H9 (cell line): ENCODE measurements around the gene NHLRC4. TPM values are rescaled to one million over a fixed set of nuclear protein-coding genes. Genes with fewer than 3 reads are reported as not detected.

Source experiments
- DNase-seq: peaks from one replicate; pipeline ENCODE4 v3.0.0-alpha.2; 2017
- H2AFZ ChIP-seq: one replicate; pipeline ENCODE4 v1.6.1; 2013; ENCODE audit warnings: mild to moderate bottlenecking, low read length, control low read depth, moderate library complexity
- H2AK5ac ChIP-seq: 2 replicates; pipeline ENCODE4 v1.6.1; 2013; ENCODE audit warnings: low read length, control low read depth, mixed read lengths; ENCODE audit not compliant: insufficient read length
- H2BK120ac ChIP-seq: one replicate; pipeline ENCODE4 v1.6.1; 2013; ENCODE audit warnings: low read depth, mild to moderate bottlenecking, low read length, control low read depth, inconsistent platforms; ENCODE audit not compliant: poor library complexity, severe bottlenecking
- H2BK12ac ChIP-seq: 2 replicates; pipeline ENCODE4 v1.6.1; 2013; ENCODE audit warnings: low read length, control low read depth, mixed read lengths, low read depth; ENCODE audit not compliant: insufficient read length
- H2BK15ac ChIP-seq: 2 replicates; pipeline ENCODE4 v1.6.1; 2013; ENCODE audit warnings: low read depth, low read length, control low read depth
- H2BK20ac ChIP-seq: one replicate; pipeline ENCODE4 v1.6.1; 2013; ENCODE audit warnings: low read depth, mild to moderate bottlenecking, low read length, control low read depth, inconsistent platforms; ENCODE audit not compliant: poor library complexity, severe bottlenecking
- H2BK5ac ChIP-seq: 2 replicates; pipeline ENCODE4 v1.6.1; 2013; ENCODE audit warnings: low read length, control low read depth, mixed read lengths; ENCODE audit not compliant: insufficient read length
- H3K14ac ChIP-seq: 2 replicates; pipeline ENCODE4 v1.6.1; 2013; ENCODE audit warnings: low read length, control low read depth; ENCODE audit not compliant: insufficient read depth
- H3K18ac ChIP-seq: 2 replicates; pipeline ENCODE4 v1.6.1; 2013; ENCODE audit warnings: low read depth, mild to moderate bottlenecking, mixed read lengths, low read length, control low read depth; ENCODE audit not compliant: insufficient read length
- H3K23ac ChIP-seq: 2 replicates; pipeline ENCODE4 v1.6.1; 2013; ENCODE audit warnings: low read length, control low read depth, mixed read lengths, low read depth; ENCODE audit not compliant: insufficient read length
- H3K23me2 ChIP-seq: 2 replicates; pipeline ENCODE4 v1.6.1; 2013; ENCODE audit warnings: low read depth, mild to moderate bottlenecking, mixed read lengths, low read length, control low read depth; ENCODE audit not compliant: insufficient read length, poor library complexity, severe bottlenecking
- H3K27ac ChIP-seq: 2 replicates; pipeline ENCODE4 v1.5.1; 2013; ENCODE audit warnings: low read length, control low read depth, mixed read lengths, low read depth; ENCODE audit not compliant: insufficient read length
- H3K27me3 ChIP-seq: 2 replicates; pipeline ENCODE4 v1.6.1; 2013; ENCODE audit warnings: low read length, control low read depth, inconsistent platforms; ENCODE audit not compliant: insufficient read depth
- H3K4ac ChIP-seq: 2 replicates; pipeline ENCODE4 v1.6.1; 2013; ENCODE audit warnings: low read depth, mild to moderate bottlenecking, control low read depth, inconsistent platforms, low read length, moderate library complexity
- H3K4me1 ChIP-seq: 2 replicates; pipeline ENCODE4 v1.6.1; 2013; ENCODE audit warnings: low read length, control low read depth, inconsistent platforms; ENCODE audit not compliant: insufficient read depth
- H3K4me2 ChIP-seq: 2 replicates; pipeline ENCODE4 v1.6.1; 2013; ENCODE audit warnings: low read length, control low read depth, mixed read lengths; ENCODE audit not compliant: insufficient read length, insufficient read depth
- H3K56ac ChIP-seq: 2 replicates; pipeline ENCODE4 v1.6.1; 2013; ENCODE audit warnings: low read depth, mild to moderate bottlenecking, mixed read lengths, low read length, control low read depth; ENCODE audit not compliant: insufficient read length
- H3K79me1 ChIP-seq: 2 replicates; pipeline ENCODE4 v1.6.1; 2013; ENCODE audit warnings: low read depth, mild to moderate bottlenecking, moderate library complexity, low read length, control low read depth, inconsistent platforms; ENCODE audit not compliant: insufficient read depth, poor library complexity, severe bottlenecking
- H3K79me2 ChIP-seq: 2 replicates; pipeline ENCODE4 v1.6.1; 2013; ENCODE audit warnings: low read length, control low read depth, inconsistent platforms; ENCODE audit not compliant: insufficient read depth
- H3K9ac ChIP-seq: 2 replicates; pipeline ENCODE4 v1.6.1; 2013; ENCODE audit warnings: low read length, control low read depth, mixed read lengths; ENCODE audit not compliant: insufficient read length; ENCODE audit errors: extremely low read depth
- H3K9me3 ChIP-seq: one replicate; pipeline ENCODE4 v1.6.1; 2013; ENCODE audit warnings: low read depth, low read length, inconsistent platforms; ENCODE audit not compliant: control insufficient read depth
- H3T11ph ChIP-seq: one replicate; pipeline ENCODE4 v1.6.1; 2013; ENCODE audit warnings: mild to moderate bottlenecking, low read length, control low read depth, inconsistent platforms
- H4K20me1 ChIP-seq: one replicate; pipeline ENCODE4 v1.6.1; 2013; ENCODE audit not compliant: control insufficient read depth, insufficient read length, insufficient read depth
- H4K5ac ChIP-seq: 2 replicates; pipeline ENCODE4 v1.6.1; 2013; ENCODE audit warnings: low read depth, mild to moderate bottlenecking, mixed read lengths, low read length, control low read depth; ENCODE audit not compliant: insufficient read length
- H4K8ac ChIP-seq: replicated peaks from 2 replicates; pipeline ENCODE4 v1.6.1; 2013; ENCODE audit warnings: low read length, control low read depth, mixed read lengths, low read depth; ENCODE audit not compliant: insufficient read length
- H4K91ac ChIP-seq: 2 replicates; pipeline ENCODE4 v1.6.1; 2013; ENCODE audit warnings: low read depth, mild to moderate bottlenecking, moderate library complexity, mixed read lengths, low read length, control low read depth; ENCODE audit not compliant: insufficient read length
- H3K27ac Mint-ChIP-seq, 3 experiments: 2 replicates in 2 of 3; 3 replicates in 1 of 3; pipeline ENCODE4 v1.8.0; 2020 to 2021; ENCODE audit warnings: mixed read lengths in 3 of 3, mild to moderate bottlenecking in 1 of 3, moderate library complexity in 1 of 3
- H3K27me3 Mint-ChIP-seq: 2 replicates; pipeline ENCODE4 v1.8.0; 2021; ENCODE audit warnings: low read depth, mild to moderate bottlenecking, moderate library complexity, mixed read lengths
- H3K36me3 Mint-ChIP-seq, 3 experiments: 2 replicates in 2 of 3; 3 replicates in 1 of 3; pipeline ENCODE4 v1.8.0; 2020 to 2021; ENCODE audit warnings: low read depth in 3 of 3, mixed read lengths in 3 of 3; ENCODE audit not compliant: insufficient read depth in 1 of 3
- H3K4me1 Mint-ChIP-seq, 2 experiments: 2 replicates each; pipeline ENCODE4 v1.8.0; 2020; ENCODE audit warnings: mixed read lengths in 2 of 2
- H3K4me3 Mint-ChIP-seq, 2 experiments: 2 replicates in 1 of 2; 3 replicates in 1 of 2; pipeline ENCODE4 v1.8.0; 2020 to 2021; ENCODE audit warnings: mild to moderate bottlenecking in 2 of 2, mixed read lengths in 2 of 2, moderate library complexity in 1 of 2
- H3K9me3 Mint-ChIP-seq, 2 experiments: 2 replicates in 1 of 2; 3 replicates in 1 of 2; pipeline ENCODE4 v1.8.0; 2020; ENCODE audit warnings: mild to moderate bottlenecking in 2 of 2, mixed read lengths in 2 of 2, moderate library complexity in 1 of 2
- CTCF ChIP-seq: fragments of 200-600 bp; sonication (generic); conservative IDR thresholded peaks from 3 replicates; pipeline ENCODE4 v1.8.0; 2021; ENCODE audit warnings: antibody characterized with exemption, mild to moderate bottlenecking
- WGBS: extraction: QIAGEN DNeasy Blood & Tissue Kit; methylation state at CpG from one replicate; pipeline ENCODE4 v1.1.7; 2013; ENCODE audit warnings: missing lambda C conversion rate, low lambda C conversion rate, mixed read lengths; ENCODE audit not compliant: insufficient read length; ENCODE audit errors: extremely low coverage; 5-methylcytosine and 5-hydroxymethylcytosine counted together
- total RNA-seq: library from RNA; stranded (reverse); gene quantifications from 2 replicates; pipeline ENCODE4 v1.2.1, GENCODE V29; 2021

Gene NHLRC4
- total RNA-seq, 1 experiment from 2014 or later = 0.42 TPM

GRCh38 chr16:559411-560203 is 7.2 kb upstream of the NHLRC4 start:
- peaks cover 3% of the 10 kb centered on the region for H4K20me1 ChIP-seq
- H2BK12ac ChIP-seq = no peak overlapping the region
- H3T11ph ChIP-seq = no peak overlapping the region
- TF ChIP-seq CTCF = no peak
- no CpG with 5 or more reads among the region's 62 CpGs for WGBS
- Mint-ChIP-seq H3K27ac (no peak overlapping the region), H3K4me1 (no peaks in the 10 kb centered on the region), H3K27me3 (peaks cover 42% of the 10 kb centered on the region), H3K9me3 (no peaks in the 10 kb centered on the region; a peak in 1 of 5 replicates), H3K36me3 (no peaks in the 10 kb centered on the region; a peak in 2 of 7 replicates), H3K4me3 (peak overlapping the region; percentile 41 to 50; a peak in 3 of 5 replicates)
- H2BK20ac ChIP-seq = no peak overlapping the region
- no peak overlapping the region for H4K8ac ChIP-seq
- H3K9me3 ChIP-seq = no peaks in the 10 kb centered on the region
- no peak overlapping the region for H3K23ac ChIP-seq
- no peak overlapping the region for H3K4ac ChIP-seq
- H3K14ac ChIP-seq = no peak overlapping the region
- no peak for DNase-seq
- no peaks in the 10 kb centered on the region for H3K79me1 ChIP-seq
- H3K79me2 ChIP-seq = no peaks in the 10 kb centered on the region
- no peak overlapping the region for H2AFZ ChIP-seq
- no peak overlapping the region for H3K9ac ChIP-seq
- H4K91ac ChIP-seq = no peak overlapping the region
- H3K4me1 ChIP-seq = no peaks in the 10 kb centered on the region
- H3K23me2 ChIP-seq = no peaks in the 10 kb centered on the region
- H2BK5ac ChIP-seq = no peak overlapping the region
- H3K27ac ChIP-seq = no peak overlapping the region
- H2BK120ac ChIP-seq = no peak overlapping the region
- no peak overlapping the region for H2BK15ac ChIP-seq
- H2AK5ac ChIP-seq = no peak overlapping the region
- no peak overlapping the region for H4K5ac ChIP-seq
- H3K56ac ChIP-seq = no peak overlapping the region
- no peak overlapping the region for H3K4me2 ChIP-seq
- no peak overlapping the region for H3K18ac ChIP-seq
- peaks cover 2% of the 10 kb centered on the region; the same call in 1 of the 2 replicates for H3K27me3 ChIP-seq
